ENCODE measurements around the gene CPNE2.

- TF ChIP-seq CTCF (IDR thresholded peaks at IDR 0.05) (no peak), POLR2A (IDR thresholded peaks at IDR 0.05) (no peak), EP300 (IDR thresholded peaks at IDR 0.05) (no peak)
Observed at GRCh38 chr16:57145046-57146021, 53.0 kb downstream of the CPNE2 start.

Measured in ovary (tissue), 3 donors.